SK-N-SH (cell line): Measurements from ENCODE around the gene EXOC3L1. TPM values are rescaled to one million over a fixed set of nuclear protein-coding genes. Genes with fewer than 3 reads are reported as not detected.

Experiments
- CTCF ChIA-PET: fragments of 300-600, 350-600 bp; formaldehyde crosslinking; extraction: SDS; loops from one replicate; lab custom pipeline; 2021; lab: Yijun Ruan, JAX
- POLR2A ChIA-PET: fragments of 350-600 bp; sonication (Branson Sonifier 250); formaldehyde crosslinking; extraction: SDS; loops from one replicate; lab custom pipeline; 2020; ENCODE audit warnings: antibody characterized with exemption, inconsistent platforms; lab: Yijun Ruan, JAX
- DNase-seq: peaks from one replicate; pipeline ENCODE4 v3.0.0; 2012
- H2AFZ ChIP-seq: fragments of 200-600 bp; sonication (generic); 2 replicates; pipeline ENCODE4 v1.8.1; 2016; ENCODE audit warnings: antibody characterized with exemption, mild to moderate bottlenecking, low read depth
- H3F3A ChIP-seq: fragments of 200-600 bp; sonication (generic); replicated peaks from 2 replicates; pipeline ENCODE3; 2016; ENCODE audit warnings: antibody characterized with exemption, mild to moderate bottlenecking; ENCODE audit not compliant: insufficient read depth
- H3K27ac ChIP-seq, 2 experiments: fragments of 200-500 bp in 1 of 2; fragments of 200-600 bp in 1 of 2; sonication (Bioruptor generic) in 1 of 2; sonication (generic), shearing (Covaris generic) in 1 of 2; 2 replicates each; pipeline versions ENCODE4 v1.5.1 to v1.6.1; 2014 to 2016; ENCODE audit warnings: low read depth in 2 of 2, inconsistent platforms in 1 of 2, low read length in 1 of 2, mild to moderate bottlenecking in 1 of 2, mixed read lengths in 1 of 2
- H3K27me3 ChIP-seq: fragments of 200-600 bp; sonication (generic), shearing (Covaris generic); 2 replicates; pipeline ENCODE4 v1.6.1; 2016; ENCODE audit warnings: mixed run types; ENCODE audit not compliant: insufficient read depth
- H3K36me3 ChIP-seq, 2 experiments: fragments of 200-500 bp in 1 of 2; fragments of 200-600 bp in 1 of 2; sonication (Bioruptor generic) in 1 of 2; sonication (generic) in 1 of 2; replicated peaks in 1 of 2; 2 replicates each; pipeline versions ENCODE3 to v1.5.1; 2014 to 2016; ENCODE audit warnings: low read length in 1 of 2, mild to moderate bottlenecking in 1 of 2; ENCODE audit not compliant: insufficient read depth in 2 of 2, control insufficient read depth in 1 of 2
- H3K4me1 ChIP-seq, 2 experiments: fragments of 200-500 bp in 1 of 2; fragments of 200-600 bp in 1 of 2; sonication (Bioruptor generic) in 1 of 2; sonication (generic), shearing (Covaris generic) in 1 of 2; 2 replicates each; pipeline versions ENCODE4 v1.5.1 to v1.6.1; 2014 to 2016; ENCODE audit warnings: low read depth in 1 of 2, low read length in 1 of 2, mixed run types in 1 of 2; ENCODE audit not compliant: insufficient read depth in 2 of 2, control insufficient read depth in 1 of 2
- H3K4me2 ChIP-seq: fragments of 200-600 bp; sonication (generic), shearing (Covaris generic); 2 replicates; pipeline ENCODE4 v1.6.1; 2017; ENCODE audit warnings: mixed run types
- H3K4me3 ChIP-seq, 2 experiments: fragments of 200-500 bp in 1 of 2; fragments of 200-600 bp in 1 of 2; sonication (Bioruptor generic) in 1 of 2; sonication (generic), shearing (Covaris generic) in 1 of 2; 2 replicates each; pipeline versions ENCODE4 v1.5.1 to v1.8.1; 2014 to 2016; ENCODE audit warnings: low read depth in 2 of 2, inconsistent platforms in 1 of 2, low read length in 1 of 2, mild to moderate bottlenecking in 1 of 2, mixed read lengths in 1 of 2, moderate library complexity in 1 of 2
- H3K79me2 ChIP-seq: fragments of 200-600 bp; sonication (generic); 2 replicates; pipeline ENCODE4 v1.8.1; 2017; ENCODE audit warnings: mild to moderate bottlenecking; ENCODE audit not compliant: insufficient read depth
- H3K9ac ChIP-seq: fragments of 200-600 bp; sonication (generic); 2 replicates; pipeline ENCODE4 v1.6.1; 2017; ENCODE audit warnings: mixed run types
- H3K9me2 ChIP-seq: fragments of 200-600 bp; sonication (generic); 2 replicates; pipeline ENCODE4 v1.6.1; 2017; ENCODE audit warnings: mixed run types
- H3K9me3 ChIP-seq: fragments of 200-600 bp; sonication (generic); 2 replicates; pipeline ENCODE4 v1.6.1; 2017; ENCODE audit warnings: mixed run types, mild to moderate bottlenecking, moderate library complexity
- H4K20me1 ChIP-seq: fragments of 200-600 bp; sonication (generic); 2 replicates; pipeline ENCODE4 v1.6.1; 2017; ENCODE audit warnings: mild to moderate bottlenecking, mixed run types; ENCODE audit not compliant: insufficient read depth
- ELF1 ChIP-seq: IDR thresholded peaks from 2 replicates; pipeline ENCODE4 v1.4.0; 2012
- FOSL2 ChIP-seq: IDR thresholded peaks from 2 replicates; pipeline ENCODE4 v1.4.0; 2012; ENCODE audit warnings: low read depth, mild to moderate bottlenecking, moderate library complexity, borderline replicate concordance
- FOXM1 ChIP-seq: IDR thresholded peaks from 2 replicates; pipeline ENCODE4 v1.4.0; 2012; ENCODE audit warnings: low read depth, mild to moderate bottlenecking
- GABPA ChIP-seq: IDR thresholded peaks from 2 replicates; pipeline ENCODE4 v1.4.0; 2012; ENCODE audit warnings: low read depth, mild to moderate bottlenecking
- IRF3 ChIP-seq: fragments of 150-350 bp; IDR thresholded peaks from 2 replicates; pipeline ENCODE4 v1.6.1; 2016; ENCODE audit warnings: mild to moderate bottlenecking, low read depth, low read length
- JUND ChIP-seq: IDR thresholded peaks from 2 replicates; pipeline ENCODE4 v1.4.0; 2012
- NFIC ChIP-seq: IDR thresholded peaks from 2 replicates; pipeline ENCODE4 v1.4.0; 2012; ENCODE audit warnings: borderline replicate concordance
- POLR2AphosphoS5 ChIP-seq: IDR thresholded peaks from 2 replicates; pipeline ENCODE4 v1.6.1; 2012; ENCODE audit warnings: low read depth, low read length
- RFX5 ChIP-seq: IDR thresholded peaks from 2 replicates; pipeline ENCODE4 v1.6.1; 2012; ENCODE audit warnings: mild to moderate bottlenecking, improper control_type of control experiment, low read length
- RXRA ChIP-seq: IDR thresholded peaks from 2 replicates; pipeline ENCODE4 v1.4.0; 2012; ENCODE audit warnings: low read depth, mild to moderate bottlenecking, borderline replicate concordance
- TAF1 ChIP-seq: IDR thresholded peaks from 2 replicates; pipeline ENCODE4 v1.6.1; 2012; ENCODE audit warnings: low read depth, mild to moderate bottlenecking, low read length, moderate library complexity, borderline replicate concordance
- YY1 ChIP-seq: IDR thresholded peaks from 2 replicates; pipeline ENCODE4 v1.4.0; 2012; ENCODE audit warnings: low read depth, mild to moderate bottlenecking
- WGBS: methylation state at CpG from one replicate; pipeline ENCODE4 v1.1.6; 2017; ENCODE audit warnings: low lambda C conversion rate; 5-methylcytosine and 5-hydroxymethylcytosine counted together
- polyA plus RNA-seq, 3 experiments: library from polyadenylated mRNA; depleted of rRNA; stranded (reverse); fragments of >200 nt; gene quantifications; 2 replicates each; pipeline ENCODE4 v1.2.3, GENCODE V29; 2012
- TF ChIP-seq, protein P1 (sequence below): IDR thresholded peaks from 2 replicates; pipeline ENCODE4 v1.4.0; 2012; ENCODE audit warnings: low read depth, borderline replicate concordance
- TF ChIP-seq, protein P2 (sequence below): fragments of 200-600 bp; sonication (generic); IDR thresholded peaks from 2 replicates; pipeline ENCODE4 v1.6.1; 2017; ENCODE audit warnings: antibody characterized with exemption, mild to moderate bottlenecking, moderate library complexity

Gene EXOC3L1
- polyA plus RNA-seq, 1 of the 3 experiments (the other 2 are of a cell fraction) = 0.46 TPM

- DNase-seq = no peak
- H3K4me1 ChIP-seq = peaks cover 0 to 10% of the 10 kb centered on the region in 2 experiments; a peak in 1 of 4 replicates
- POLR2A ChIA-PET = interaction anchor here (1.1 kb wide), 2 partner anchors 11 to 15 kb away, joined by 3 read pairs; no protein-coding TSS in a partner anchor
Observed at GRCh38 chr16:67213197-67214019, 23.5 kb upstream of the EXOC3L1 start.

More at GRCh38 chr16:67213197-67214019, 23.5 kb upstream of the EXOC3L1 start:
- H3K9me3 ChIP-seq = no peaks in the 10 kb centered on the region
- no peak overlapping the region for H3K4me3 ChIP-seq
- H3K9me2 ChIP-seq = no peaks in the 10 kb centered on the region
- no peaks in the 10 kb centered on the region for H3K36me3 ChIP-seq
- no peak overlapping the region for H3K4me2 ChIP-seq
- H3K9ac ChIP-seq = no peak overlapping the region
- WGBS = 81% methylated on average over 7 of the region's 8 CpGs
- TF ChIP-seq JUND (no peak), IRF3 (no peak), GABPA (no peak), FOSL2 (no peak), ELF1 (no peak), RXRA (no peak), POLR2AphosphoS5 (no peak), TAF1 (no peak), YY1 (no peak), RFX5 (no peak), FOXM1 (no peak), NFIC (no peak)
- TF ChIP-seq, protein P1, sequence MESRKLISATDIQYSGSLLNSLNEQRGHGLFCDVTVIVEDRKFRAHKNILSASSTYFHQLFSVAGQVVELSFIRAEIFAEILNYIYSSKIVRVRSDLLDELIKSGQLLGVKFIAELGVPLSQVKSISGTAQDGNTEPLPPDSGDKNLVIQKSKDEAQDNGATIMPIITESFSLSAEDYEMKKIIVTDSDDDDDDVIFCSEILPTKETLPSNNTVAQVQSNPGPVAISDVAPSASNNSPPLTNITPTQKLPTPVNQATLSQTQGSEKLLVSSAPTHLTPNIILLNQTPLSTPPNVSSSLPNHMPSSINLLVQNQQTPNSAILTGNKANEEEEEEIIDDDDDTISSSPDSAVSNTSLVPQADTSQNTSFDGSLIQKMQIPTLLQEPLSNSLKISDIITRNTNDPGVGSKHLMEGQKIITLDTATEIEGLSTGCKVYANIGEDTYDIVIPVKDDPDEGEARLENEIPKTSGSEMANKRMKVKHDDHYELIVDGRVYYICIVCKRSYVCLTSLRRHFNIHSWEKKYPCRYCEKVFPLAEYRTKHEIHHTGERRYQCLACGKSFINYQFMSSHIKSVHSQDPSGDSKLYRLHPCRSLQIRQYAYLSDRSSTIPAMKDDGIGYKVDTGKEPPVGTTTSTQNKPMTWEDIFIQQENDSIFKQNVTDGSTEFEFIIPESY = no peak
- TF ChIP-seq, protein P2, sequence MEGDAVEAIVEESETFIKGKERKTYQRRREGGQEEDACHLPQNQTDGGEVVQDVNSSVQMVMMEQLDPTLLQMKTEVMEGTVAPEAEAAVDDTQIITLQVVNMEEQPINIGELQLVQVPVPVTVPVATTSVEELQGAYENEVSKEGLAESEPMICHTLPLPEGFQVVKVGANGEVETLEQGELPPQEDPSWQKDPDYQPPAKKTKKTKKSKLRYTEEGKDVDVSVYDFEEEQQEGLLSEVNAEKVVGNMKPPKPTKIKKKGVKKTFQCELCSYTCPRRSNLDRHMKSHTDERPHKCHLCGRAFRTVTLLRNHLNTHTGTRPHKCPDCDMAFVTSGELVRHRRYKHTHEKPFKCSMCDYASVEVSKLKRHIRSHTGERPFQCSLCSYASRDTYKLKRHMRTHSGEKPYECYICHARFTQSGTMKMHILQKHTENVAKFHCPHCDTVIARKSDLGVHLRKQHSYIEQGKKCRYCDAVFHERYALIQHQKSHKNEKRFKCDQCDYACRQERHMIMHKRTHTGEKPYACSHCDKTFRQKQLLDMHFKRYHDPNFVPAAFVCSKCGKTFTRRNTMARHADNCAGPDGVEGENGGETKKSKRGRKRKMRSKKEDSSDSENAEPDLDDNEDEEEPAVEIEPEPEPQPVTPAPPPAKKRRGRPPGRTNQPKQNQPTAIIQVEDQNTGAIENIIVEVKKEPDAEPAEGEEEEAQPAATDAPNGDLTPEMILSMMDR = no peak
- H3K27ac ChIP-seq = no peak overlapping the region
- no peaks in the 10 kb centered on the region for H4K20me1 ChIP-seq
- H3K79me2 ChIP-seq = no peaks in the 10 kb centered on the region
- no peak overlapping the region for H2AFZ ChIP-seq
- H3K27me3 ChIP-seq = no peaks in the 10 kb centered on the region
- no peaks in the 10 kb centered on the region for H3F3A ChIP-seq
- CTCF ChIA-PET = interaction anchor here (0.6 to 1.0 kb wide), 2 partner anchors 58 to 203 kb away, joined by 3 to 5 read pairs; no protein-coding TSS in a partner anchor
